Fibroblast of skin of left biceps (primary cell): ENCODE results near the gene TRIM65.

Source experiments
- DNase-seq, 2 experiments: peaks; one replicate each; pipeline ENCODE4 v3.0.0-alpha.2; 2013; ENCODE audit warnings: low read depth in 2 of 2

The TRIM65 gene

DNA sequence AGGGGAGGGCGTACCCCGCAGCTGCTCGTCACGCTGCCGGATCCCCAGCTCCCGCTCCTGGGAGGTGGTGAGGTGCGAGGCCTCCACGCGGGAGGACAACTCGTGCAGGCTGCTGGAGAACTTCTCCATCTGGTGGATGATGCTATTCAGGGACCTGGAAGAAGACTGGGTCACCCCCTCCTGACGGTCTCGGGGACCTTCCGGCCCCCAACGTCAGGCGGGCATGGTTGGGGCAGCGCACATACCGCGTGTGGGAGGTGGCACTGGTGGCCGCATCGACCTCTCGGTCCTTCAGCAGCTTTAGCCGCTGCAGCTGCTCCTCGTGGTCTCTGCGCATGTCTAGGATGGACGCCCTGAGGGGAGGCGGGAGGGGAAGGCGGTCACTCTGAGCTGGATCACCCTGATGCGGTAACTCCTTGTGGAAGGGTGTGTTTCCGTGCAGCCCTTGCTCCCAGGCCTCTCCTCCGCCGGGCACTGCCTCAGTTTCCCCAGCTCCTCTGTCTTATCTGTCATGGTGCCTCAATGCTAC lies 21.2 kb upstream of the TRIM65 start:
- DNase-seq, result no peak

DNA sequence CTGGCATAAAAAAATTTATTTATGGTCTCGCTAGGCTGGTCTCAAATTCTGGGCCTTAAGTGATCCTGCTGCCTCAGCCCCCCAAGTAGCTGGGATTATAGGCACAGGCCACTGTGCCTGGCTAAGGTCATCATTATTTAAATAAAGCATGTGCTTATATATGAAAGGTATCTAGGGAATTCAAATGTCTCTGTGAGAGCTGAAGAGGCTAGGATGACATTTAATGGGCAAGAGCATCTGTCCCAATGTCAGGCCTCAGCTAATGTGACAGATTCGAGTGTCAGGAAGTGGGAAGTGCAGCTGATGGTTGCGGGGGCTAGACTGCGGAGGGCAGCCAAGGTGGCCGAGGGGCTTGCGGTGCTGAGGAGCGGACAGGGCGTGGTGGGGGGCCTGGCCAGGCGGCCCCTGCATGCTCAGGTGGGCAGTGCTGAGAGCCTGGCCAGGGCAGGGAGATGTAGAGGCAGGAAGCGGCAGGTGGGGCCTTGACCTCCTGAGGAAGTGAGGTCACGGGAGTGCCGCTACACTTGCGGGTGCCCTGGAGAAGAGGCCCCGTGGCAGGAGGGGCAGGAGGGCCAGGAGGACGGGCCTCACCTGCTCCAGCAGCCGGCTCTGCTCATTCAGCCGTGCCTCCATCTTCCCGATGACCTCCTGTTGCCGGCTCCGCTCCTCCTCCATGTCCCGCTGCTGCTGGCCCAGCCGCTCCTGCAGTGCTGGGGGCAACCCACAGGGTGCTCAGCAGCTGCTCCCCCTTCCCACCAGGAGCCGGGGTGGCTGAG lies 20.6 kb upstream of the TRIM65 start:
- DNase-seq, result no peak

DNA sequence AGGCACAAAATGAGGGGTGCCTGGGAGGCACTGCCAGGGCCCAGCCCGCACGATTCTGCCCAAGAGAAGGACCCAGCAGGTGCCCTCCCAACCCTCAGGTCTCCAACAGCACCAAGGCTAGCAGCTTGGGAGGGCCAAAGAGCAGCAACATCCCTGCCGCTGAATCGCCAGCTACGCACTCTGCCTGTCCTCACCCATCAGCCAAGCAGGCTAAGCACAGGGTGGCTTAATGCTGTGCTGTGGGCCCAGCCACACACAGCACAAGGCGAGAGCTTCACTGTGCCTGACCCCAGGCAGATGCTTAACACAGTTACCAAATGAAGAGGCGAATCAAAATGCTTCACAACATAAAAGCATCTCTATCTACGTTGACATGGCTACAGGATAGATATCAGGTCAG lies 18.5 kb upstream of the TRIM65 start:
- DNase-seq, result no peak

DNA sequence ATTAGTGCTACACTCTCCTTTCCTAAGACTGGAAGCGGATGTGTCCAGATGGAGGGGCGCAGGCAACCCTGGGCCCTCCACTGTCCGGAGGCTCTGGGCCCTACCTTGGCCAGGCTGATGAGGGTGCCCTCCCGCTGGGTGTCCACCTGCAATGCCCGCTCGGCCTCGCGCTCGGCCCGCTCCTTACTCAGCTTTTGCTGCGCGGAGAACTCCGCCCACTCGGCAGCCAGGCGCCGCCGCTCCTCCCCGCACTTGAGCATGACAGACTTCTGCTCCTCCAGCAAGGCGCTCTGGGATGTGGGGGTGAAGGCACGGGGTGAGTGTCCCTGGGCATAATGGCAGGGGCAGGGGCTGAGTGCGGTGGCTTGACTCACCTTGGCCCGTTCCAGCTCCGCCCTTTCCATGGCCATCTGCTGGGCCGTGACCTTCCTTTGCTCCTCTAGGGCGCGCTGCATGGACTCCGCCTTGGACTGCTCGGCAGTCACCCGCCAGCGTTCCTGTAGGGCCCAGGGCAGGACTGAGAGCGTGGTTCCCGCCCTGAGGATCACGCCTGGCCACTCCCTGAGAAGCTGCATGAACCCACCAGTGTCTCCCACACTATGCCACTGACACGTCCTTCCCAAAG lies 18.0 kb upstream of the TRIM65 start:
- no peak for DNase-seq

DNA sequence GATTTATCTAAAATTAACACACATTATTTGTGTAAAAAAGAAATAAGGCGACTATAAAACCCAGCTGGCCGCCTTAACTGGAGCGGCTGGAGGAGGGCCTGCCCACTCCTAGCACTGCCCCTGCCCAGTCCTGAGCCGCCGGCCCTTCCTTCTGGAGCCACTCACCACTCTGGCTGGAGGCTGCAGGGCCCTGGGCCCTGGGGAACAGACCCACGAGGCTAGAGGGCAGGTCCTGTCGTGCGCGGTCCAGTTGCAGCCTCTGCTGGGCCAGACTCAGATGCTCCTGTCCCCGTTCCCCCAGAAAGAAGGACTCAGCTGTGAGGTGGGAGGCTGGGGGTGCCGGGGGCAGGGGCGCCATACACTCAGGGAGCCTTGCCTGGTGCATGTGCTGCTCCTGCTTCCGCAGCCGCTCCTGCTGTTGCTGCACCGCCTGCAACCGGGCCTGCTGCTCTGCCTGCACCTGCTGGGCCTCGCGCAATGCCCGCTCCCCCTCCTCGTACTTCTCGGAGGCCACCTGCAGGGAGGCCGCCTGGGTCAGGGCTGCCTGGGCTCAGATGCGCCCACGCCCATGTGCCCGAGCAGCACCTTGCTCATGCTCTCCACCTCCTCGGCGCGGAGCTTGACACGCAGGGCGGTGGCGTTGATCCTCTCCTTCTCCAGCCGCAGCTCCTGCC lies 16.9 kb upstream of the TRIM65 start:
- no peak for DNase-seq

DNA sequence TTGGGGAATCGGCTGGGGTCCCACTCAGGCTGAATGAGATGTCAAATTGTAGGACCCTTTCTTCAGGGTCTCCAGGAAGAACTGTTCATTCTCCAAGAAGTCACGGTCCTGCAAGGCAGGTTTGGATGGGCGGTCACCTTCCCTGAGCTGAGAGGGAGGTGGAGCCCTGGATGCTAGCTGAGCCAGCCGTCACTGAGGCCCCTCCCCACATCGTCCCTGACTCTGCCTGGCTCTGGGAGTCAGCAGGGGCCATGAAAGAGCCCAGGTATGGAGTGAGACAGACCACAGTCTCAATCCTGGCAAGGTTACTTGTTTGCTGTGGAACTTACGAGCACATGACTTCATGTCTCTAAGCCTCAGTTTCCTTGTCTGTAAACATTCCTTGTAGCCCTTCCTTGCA lies 13.9 kb upstream of the TRIM65 start:
- no peak for DNase-seq

DNA sequence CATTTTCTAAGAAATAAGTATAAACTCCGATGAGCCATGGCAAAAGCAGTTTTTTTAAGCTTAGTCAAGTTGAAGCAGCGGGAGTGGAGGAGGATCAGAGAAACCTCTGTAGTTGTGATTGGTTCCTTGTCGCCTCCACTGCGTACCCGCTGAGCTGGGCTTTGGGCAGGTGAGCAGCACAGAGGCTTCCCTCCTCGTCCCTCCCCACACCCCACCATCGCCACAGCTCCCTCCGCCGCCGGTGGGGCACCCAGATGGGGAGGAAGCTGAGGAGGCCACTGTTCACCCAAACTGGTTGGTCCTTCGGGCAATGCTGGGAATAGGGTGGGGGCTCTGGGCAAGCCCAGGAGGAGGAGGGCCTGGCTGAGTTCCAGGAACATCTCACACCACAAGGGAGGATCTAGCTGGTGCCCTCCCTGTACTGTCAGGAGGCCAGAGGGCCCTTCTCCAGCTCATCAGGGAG lies 13.1 kb upstream of the TRIM65 start:
- DNase-seq, result no peak

DNA sequence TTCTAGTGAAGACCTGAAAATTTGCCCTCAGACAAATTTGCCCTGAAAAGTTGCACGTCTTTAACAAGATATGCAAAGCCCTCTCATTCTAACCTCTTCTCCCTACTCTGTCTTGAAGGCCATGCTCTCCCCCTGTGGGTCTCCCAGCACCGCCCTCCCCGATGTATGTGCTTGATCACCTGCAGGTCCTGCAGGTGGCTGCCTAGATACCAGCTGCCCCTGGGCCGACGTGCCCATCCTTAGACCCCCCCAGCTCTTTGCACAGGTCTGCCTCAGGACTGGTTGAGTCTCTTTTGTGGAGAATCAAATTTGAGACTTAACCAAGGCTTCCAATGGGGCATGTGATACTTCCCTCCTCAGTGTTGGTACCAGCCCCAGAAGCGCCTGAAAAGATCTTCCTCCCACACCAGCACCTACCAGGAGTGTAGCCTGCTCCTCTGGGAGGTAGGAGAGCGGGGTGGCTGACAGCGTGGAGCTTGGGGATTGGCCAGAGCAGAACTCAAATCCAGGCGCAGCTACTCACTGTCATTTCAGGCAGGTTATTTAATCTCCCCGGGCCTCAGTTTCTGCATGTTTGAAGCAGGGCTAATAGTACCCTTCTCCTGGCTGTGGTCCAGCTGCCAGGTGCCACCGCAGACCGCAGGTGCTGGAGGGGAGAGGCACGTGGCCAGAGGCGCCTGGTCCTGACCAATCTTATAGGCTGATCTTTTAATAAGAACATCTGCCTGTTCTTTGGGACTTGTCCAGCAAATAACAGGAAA lies 12.5 kb upstream of the TRIM65 start:
- DNase-seq, result no peak

DNA sequence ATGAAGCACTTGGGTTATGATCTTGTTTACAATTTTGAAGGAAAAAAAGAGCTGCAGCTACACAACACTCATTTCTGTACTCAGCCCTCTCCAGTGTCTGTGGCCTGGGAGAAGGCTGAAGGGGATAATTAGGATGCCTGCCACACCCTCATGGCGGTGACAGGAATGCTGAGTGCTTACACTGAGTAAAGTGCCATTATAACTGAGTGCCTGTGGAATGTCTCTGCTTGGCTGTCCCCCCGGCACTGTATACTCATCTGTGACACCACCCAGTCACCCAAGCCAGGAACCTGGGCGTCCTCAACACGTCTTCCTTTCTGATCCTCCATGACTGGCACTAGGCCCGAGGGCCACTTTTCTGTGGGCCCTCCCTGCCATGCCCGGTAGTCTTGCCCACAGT lies 11.4 kb upstream of the TRIM65 start:
- no peak for DNase-seq

DNA sequence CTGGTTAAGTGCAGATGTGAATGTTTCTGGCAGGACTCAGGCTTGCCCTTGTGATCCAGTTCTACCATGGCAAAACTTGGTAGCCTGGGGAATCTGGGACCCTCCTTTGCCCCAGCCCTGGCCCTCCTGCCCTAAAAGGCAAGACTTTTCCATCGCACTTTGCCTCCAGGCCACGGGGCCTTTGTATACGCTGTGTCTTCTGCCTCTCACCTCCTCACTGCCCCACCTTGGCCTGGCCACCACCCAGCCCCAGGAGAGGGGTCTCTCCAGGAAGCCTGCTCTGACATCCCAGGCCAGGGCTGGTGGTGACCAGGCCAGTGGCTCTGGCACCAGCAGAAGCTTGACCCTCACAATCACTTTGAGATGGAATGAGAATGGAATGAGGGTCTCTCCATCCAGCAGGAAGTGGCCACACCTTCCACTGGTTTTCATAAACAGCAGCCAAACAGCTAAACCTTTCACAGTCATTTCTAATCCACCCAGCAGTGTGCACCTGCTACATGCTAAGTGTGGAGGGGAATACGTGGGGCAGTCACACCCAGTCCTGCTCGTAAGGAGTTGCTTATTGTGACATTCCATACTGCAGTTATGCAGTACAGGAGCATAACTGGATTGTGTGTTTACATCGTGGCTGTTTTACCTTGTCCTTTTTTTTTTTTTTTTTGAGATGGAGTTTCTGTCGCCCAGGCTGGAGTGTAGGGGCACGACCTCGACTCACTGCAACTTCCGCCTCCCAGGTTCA lies 9.6 kb upstream of the TRIM65 start:
- no peak for DNase-seq

DNA sequence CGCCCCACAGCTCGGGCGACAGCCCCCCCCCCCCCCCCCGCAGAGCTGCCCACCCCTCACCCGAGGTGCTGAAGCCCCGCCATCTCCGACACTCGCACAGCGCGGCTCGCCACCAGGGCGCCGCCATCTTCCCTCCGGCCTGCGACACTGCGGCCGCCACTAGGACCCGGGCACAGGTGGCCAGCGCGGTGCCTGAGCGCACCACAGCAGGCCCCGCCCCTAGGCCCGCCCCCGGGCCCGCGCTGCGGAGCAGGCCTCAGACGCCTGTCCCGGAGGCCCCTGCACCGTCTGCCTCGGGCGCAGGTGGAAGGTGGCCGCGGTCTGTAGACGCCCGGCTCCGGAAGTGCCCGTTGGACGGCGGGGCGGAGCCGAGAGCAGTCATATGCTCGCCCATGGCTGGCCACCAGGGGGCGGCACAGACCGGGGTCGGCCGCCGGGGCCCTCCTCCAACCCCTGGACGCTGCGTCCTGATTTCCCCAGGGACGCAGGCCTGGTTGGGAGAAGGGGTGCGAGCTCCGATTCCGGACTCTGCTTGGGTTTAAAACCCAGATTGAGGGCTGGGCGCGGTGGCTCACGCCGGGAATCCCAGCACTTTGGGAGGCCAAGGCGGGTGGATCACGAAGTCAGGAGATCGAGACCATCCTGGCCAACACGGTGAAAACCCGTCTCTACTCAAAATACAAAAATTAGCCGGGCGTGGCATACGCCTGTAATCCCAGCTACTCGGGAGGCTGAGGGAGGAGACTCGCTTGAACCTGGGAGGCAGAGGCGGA lies 8.2 kb upstream of the TRIM65 start, which contains the start of gene MRPL38:
Gene MRPL38 (minus strand): TSS at position 136 of the 773 bp plus-strand sequence. CDS start 9 bp downstream, at position 127.
- DNase-seq, result peak; percentile 75 to 78

DNA sequence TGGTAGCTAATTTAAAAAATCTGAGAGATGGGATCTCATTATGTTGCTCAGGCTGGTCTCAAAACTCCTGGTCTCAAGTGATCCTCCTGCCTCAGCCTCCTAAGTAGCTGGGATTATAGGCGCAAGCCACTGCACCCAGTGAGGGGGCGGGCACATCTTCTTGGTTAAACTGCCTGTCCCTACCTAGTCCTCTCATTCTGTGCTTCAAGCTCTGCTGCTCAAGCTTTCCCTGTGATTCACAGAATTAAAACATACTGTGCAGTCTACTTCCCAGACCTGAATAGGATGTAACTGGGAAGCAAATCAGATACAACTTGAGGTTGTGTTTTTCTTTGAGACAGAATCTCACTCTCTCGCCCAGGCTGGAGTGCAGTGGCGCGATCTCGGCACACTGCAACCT lies 5.7 kb upstream of the TRIM65 start:
- DNase-seq, result no peak

DNA sequence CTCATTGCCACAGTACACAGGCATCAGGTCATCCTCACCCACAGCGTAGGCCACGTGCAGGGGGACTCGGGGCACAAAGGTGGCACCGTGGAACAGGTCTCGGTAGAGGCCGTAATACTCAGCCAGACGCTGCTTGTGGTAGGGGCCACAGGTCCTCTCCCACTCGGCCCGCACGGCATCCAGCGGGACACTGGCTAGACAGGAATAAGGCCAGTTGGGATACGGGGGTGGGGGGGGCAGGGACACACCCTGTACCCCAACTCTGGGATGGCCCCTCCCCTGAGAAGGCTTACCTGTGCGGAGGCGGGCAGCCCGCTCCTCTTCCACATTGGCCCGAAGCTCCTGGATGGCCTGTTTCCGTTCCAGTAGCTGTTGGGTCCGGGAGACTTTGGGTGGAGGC lies 5.0 kb upstream of the TRIM65 start:
- no peak for DNase-seq

DNA sequence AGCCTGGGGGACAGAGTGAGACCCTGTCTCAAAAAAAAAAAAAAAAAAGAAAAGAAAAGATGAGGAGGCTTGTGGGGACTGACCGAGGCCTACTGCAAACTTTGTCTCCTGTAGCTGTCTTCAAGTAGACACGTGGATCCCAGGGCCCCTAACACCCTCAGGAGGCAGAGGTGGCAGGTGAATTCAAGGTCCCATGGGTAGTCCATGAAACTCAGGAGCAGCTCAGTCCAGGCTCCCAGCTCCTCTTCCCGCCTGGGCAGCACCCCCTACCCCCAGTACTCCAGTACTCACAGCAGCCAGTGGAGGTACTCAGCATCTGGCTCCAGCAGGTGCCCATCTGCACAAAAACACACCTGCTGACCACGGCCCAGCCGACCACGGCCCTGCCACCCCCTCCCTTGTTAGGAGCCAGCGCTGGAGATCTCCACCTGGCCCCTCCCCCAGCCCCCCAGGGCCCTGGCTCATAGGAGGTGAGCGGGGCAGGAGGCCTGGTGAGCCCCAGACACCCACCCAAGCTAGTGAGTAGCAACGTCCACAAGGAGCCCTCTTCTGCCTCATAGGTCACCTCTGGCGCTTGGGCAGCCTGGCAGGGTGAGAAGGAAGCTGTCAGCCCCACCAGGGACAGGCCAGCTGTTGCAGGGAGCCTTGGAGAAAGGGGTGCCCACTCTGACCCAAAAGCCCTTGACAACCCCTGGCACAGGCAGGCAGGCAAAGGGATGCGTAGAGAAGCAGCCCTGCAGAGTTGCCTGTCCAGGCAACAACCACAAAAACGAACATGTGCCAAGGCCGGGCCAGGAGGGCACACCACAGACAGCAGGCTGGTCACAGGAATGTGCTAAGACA lies 4.2 kb upstream of the TRIM65 start:
- no peak for DNase-seq

DNA sequence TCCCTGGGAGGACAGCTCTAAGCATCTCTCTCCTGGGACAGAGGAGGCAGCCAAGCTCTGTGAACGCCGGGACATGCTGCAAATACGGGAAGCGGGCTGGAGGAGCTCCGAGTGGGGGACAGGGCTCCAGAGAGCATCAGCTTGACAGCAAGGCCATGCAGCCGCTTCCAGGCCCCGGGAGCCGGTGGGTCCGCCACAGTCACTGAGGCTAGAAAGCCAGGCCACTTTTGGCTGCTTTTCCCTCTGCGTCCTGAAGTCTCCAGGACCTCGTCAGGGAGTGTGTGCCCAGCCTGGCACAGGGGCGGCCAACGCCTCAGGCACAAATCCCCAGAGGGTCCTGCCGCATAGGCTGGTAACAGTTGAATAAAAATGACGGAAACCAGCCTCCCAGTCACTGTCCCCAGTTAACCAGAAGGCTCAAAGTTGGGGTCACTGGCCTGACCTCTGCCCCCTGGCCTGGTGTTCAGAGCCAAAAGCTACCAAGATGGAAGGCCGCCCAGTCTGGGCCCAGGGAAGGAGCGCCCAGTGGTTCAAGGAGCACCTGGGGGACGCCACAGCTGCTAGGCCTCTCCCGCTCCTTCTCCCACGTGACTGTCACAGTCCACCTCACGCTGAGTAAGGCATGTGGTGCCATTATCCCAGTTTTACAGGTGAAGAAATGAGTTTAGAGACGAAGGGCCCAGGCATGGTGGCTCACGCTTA lies 3.2 kb upstream of the TRIM65 start:
- no peak for DNase-seq

DNA sequence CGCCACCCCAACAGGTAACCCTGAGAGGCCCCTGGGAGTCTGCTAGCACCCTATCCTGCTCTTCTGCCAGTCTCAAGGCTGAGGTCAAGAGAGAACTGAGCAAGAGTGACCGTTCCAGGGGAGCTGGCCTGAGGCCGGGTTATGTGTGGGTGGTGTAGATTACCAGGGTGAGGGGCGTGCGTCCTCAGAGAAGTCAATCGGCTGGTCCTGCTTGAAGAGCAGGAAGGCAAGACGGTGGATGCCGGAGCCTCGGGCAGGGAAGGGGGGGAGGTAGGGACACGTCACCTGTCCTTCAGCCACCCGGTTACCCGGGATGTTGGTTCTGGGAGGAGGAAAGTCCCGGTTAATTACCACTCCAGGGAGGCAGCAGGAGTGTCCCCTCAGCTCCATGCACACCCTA lies 2.6 kb upstream of the TRIM65 start:
- DNase-seq, result no peak

DNA sequence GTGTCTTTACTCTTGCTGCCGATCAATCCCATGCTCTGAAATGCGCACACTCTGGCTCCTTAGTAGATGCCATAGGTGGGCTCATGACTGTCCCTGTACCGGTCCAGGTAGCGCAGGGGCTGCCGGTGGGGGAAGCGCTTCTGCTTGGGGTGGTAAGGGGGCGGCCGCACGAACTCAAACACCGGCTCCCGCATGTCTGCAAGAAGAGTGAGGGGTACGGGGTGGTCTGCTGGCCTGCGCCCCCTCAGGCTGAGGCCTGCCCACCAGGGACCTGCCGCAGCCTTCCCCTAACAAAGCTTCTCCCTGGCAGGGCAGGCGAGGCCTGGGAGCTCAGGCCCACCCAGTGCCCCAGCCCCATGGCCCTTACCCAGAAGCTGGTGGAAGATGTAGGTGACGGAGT lies 2.0 kb upstream of the TRIM65 start:
- DNase-seq, result no peak

DNA sequence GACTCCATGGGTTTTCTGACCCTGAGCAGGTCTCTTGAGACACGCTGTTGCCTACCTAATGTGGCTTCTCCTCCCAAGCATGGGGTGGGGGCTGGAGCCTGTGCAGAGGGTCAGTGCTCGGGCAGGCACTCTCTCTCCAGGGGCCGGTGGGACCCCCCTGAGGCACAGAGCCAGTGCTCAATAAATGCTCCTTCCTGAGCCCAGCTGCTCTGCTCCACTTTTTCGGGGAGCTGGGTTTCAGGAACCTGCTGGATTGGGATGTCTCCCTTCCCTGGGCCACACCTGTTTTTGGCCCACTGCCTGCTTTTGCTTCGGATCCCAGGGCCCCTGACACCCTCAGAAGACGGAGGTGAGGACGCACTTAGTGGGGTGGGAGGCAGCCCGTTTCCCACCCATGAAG lies 1.3 kb upstream of the TRIM65 start:
- no peak for DNase-seq
